Type B pancreatic cell (in vitro differentiated cells): ENCODE data around the gene KERA. TPM values are rescaled to one million over a fixed set of nuclear protein-coding genes. Genes with fewer than 3 reads are reported as not detected.

ENCODE experiments used
- DNase-seq: peaks from one replicate; pipeline ENCODE4 v3.0.0; 2021; ENCODE audit warnings: mixed read lengths; ENCODE audit not compliant: unreplicated experiment; ENCODE audit errors: extremely low spot score
- H3K27ac Mint-ChIP-seq: 2 replicates; pipeline ENCODE4 v1.8.0; 2021; ENCODE audit warnings: mild to moderate bottlenecking, mixed read lengths
- H3K27me3 Mint-ChIP-seq: 2 replicates; pipeline ENCODE4 v1.8.0; 2021; ENCODE audit warnings: mixed read lengths
- H3K36me3 Mint-ChIP-seq: 2 replicates; pipeline ENCODE4 v1.8.0; 2021; ENCODE audit warnings: mixed read lengths
- H3K4me1 Mint-ChIP-seq: one replicate; pipeline ENCODE4 v1.8.0; 2021; ENCODE audit warnings: mixed read lengths; ENCODE audit not compliant: unreplicated experiment
- H3K4me3 Mint-ChIP-seq: 2 replicates; pipeline ENCODE4 v1.8.0; 2021; ENCODE audit warnings: mild to moderate bottlenecking, mixed read lengths
- H3K9me3 Mint-ChIP-seq: 2 replicates; pipeline ENCODE4 v1.8.0; 2021; ENCODE audit warnings: mixed read lengths
- CTCF ChIP-seq: fragments of 200-600 bp; sonication (generic); conservative IDR thresholded peaks from 2 replicates; pipeline ENCODE4 v1.5.0; 2021; ENCODE audit warnings: antibody characterized with exemption, mild to moderate bottlenecking
- total RNA-seq: library from RNA; stranded (reverse); gene quantifications from 2 replicates; pipeline ENCODE4 v1.2.1, GENCODE V29; 2021; ENCODE audit warnings: low replicate concordance

Gene KERA
- total RNA-seq, 1 donor from 2014 or later = 0.17 TPM

- H3K27me3 Mint-ChIP-seq = no peaks in the 10 kb centered on the region
- no peak for TF ChIP-seq CTCF
- H3K27ac Mint-ChIP-seq = no peak overlapping the region
- no peaks in the 10 kb centered on the region for H3K4me1 Mint-ChIP-seq
- no peaks in the 10 kb centered on the region for H3K9me3 Mint-ChIP-seq
- no peak for DNase-seq
- no peak overlapping the region for H3K4me3 Mint-ChIP-seq
- no peaks in the 10 kb centered on the region for H3K36me3 Mint-ChIP-seq
These were observed 13.2 kb downstream of the KERA start for GRCh38 chr12:91044586-91044985.

GRCh38 chr12:91043408-91043807 lies 14.4 kb downstream of the KERA start:
- no peaks in the 10 kb centered on the region for H3K36me3 Mint-ChIP-seq
- TF ChIP-seq CTCF = no peak
- H3K27ac Mint-ChIP-seq = no peak overlapping the region
- no peak overlapping the region for H3K4me3 Mint-ChIP-seq
- H3K9me3 Mint-ChIP-seq = no peaks in the 10 kb centered on the region
- H3K4me1 Mint-ChIP-seq = no peaks in the 10 kb centered on the region
- DNase-seq = no peak
- no peaks in the 10 kb centered on the region for H3K27me3 Mint-ChIP-seq

- TF ChIP-seq CTCF = no peak
- no peak overlapping the region for H3K27ac Mint-ChIP-seq
- H3K27me3 Mint-ChIP-seq = no peaks in the 10 kb centered on the region
- DNase-seq = no peak
- peaks cover 16% of the 10 kb centered on the region for H3K4me1 Mint-ChIP-seq
- no peaks in the 10 kb centered on the region for H3K36me3 Mint-ChIP-seq
- no peak overlapping the region for H3K4me3 Mint-ChIP-seq
- H3K9me3 Mint-ChIP-seq = no peaks in the 10 kb centered on the region
These were observed 17.6 kb downstream of the KERA start for GRCh38 chr12:91040096-91040755.

GRCh38 chr12:91037276-91037675 lies 20.5 kb downstream of the KERA start:
- peaks cover 16% of the 10 kb centered on the region for H3K4me1 Mint-ChIP-seq
- no peak overlapping the region for H3K4me3 Mint-ChIP-seq
- no peak overlapping the region for H3K27ac Mint-ChIP-seq
- no peaks in the 10 kb centered on the region for H3K27me3 Mint-ChIP-seq
- DNase-seq = no peak
- TF ChIP-seq CTCF = no peak
- H3K9me3 Mint-ChIP-seq = no peaks in the 10 kb centered on the region
- H3K36me3 Mint-ChIP-seq = no peaks in the 10 kb centered on the region

GRCh38 chr12:91033251-91033650 lies 24.6 kb downstream of the KERA start:
- H3K4me1 Mint-ChIP-seq = peaks cover 23% of the 10 kb centered on the region
- TF ChIP-seq CTCF = no peak
- H3K4me3 Mint-ChIP-seq = no peak overlapping the region
- no peak for DNase-seq
- no peak overlapping the region for H3K27ac Mint-ChIP-seq
- no peaks in the 10 kb centered on the region for H3K27me3 Mint-ChIP-seq
- H3K9me3 Mint-ChIP-seq = peaks cover 5% of the 10 kb centered on the region
- no peaks in the 10 kb centered on the region for H3K36me3 Mint-ChIP-seq
